ENCODE data around the gene MLLT10.
A peak's percentile ranks its signal among the peaks of the same experiment; 100 is the strongest.
"Not testable (repeated sequence)": the region's sequence is repeated elsewhere in the genome, so short reads cannot be mapped to it uniquely, and the experiment has no call there.

MLLT10 gene

GRCh38 chr10:21588159-21588558 is 54.1 kb downstream of the MLLT10 start:
- not testable (repeated sequence) for DNase-seq

- DNase-seq: no peak
Measured at GRCh38 chr10:21593986-21594385, 60.0 kb downstream of the MLLT10 start.

- DNase-seq: no peak
Measured at GRCh38 chr10:21599582-21599981, 65.5 kb downstream of the MLLT10 start.

- no peak for DNase-seq
Measured at GRCh38 chr10:21600804-21601433, 66.9 kb downstream of the MLLT10 start.

GRCh38 chr10:21602313-21602712 is 68.3 kb downstream of the MLLT10 start:
- DNase-seq: no peak

GRCh38 chr10:21603721-21604120 is 69.7 kb downstream of the MLLT10 start:
- DNase-seq: no peak

GRCh38 chr10:21604651-21605050 is 70.6 kb downstream of the MLLT10 start:
- no peak for DNase-seq

GRCh38 chr10:21607907-21608306 is 73.9 kb downstream of the MLLT10 start:
- DNase-seq: no peak

- no peak for DNase-seq
Measured at GRCh38 chr10:21614000-21614399, 80.0 kb downstream of the MLLT10 start.

GRCh38 chr10:21617267-21617666 is 83.2 kb downstream of the MLLT10 start:
- no peak for DNase-seq

- DNase-seq: no peak
Measured at GRCh38 chr10:21623291-21623690, 89.3 kb downstream of the MLLT10 start.

GRCh38 chr10:21624421-21624820 is 90.4 kb downstream of the MLLT10 start:
- not testable (repeated sequence) for DNase-seq

GRCh38 chr10:21624951-21625350 is 90.9 kb downstream of the MLLT10 start:
- no peak for DNase-seq

GRCh38 chr10:21625623-21626229 is 91.7 kb downstream of the MLLT10 start:
- DNase-seq: no peak

GRCh38 chr10:21626457-21627161 is 92.6 kb downstream of the MLLT10 start:
- no peak for DNase-seq

- DNase-seq: no peak
Measured at GRCh38 chr10:21627331-21627730, 93.3 kb downstream of the MLLT10 start.

GRCh38 chr10:21628023-21628422 is 94.0 kb downstream of the MLLT10 start:
- DNase-seq: no peak

- not testable (repeated sequence) for DNase-seq
Measured at GRCh38 chr10:21628645-21629044, 94.6 kb downstream of the MLLT10 start.

- no peak for DNase-seq
Measured at GRCh38 chr10:21634599-21635365, 100.8 kb downstream of the MLLT10 start.

GRCh38 chr10:21637795-21638194 is 103.8 kb downstream of the MLLT10 start:
- DNase-seq: no peak

GRCh38 chr10:21638681-21639080 is 104.6 kb downstream of the MLLT10 start:
- DNase-seq: no peak

- no peak for DNase-seq
Measured at GRCh38 chr10:21648040-21648439, 114.0 kb downstream of the MLLT10 start.

- peak; percentile 13 for DNase-seq
Measured at GRCh38 chr10:21649454-21649872, 115.4 kb downstream of the MLLT10 start.

Data from GF-D8 (cell line).